Measurements from ENCODE around the gene DISP2. TPM values are rescaled to one million over a fixed set of nuclear protein-coding genes. Genes with fewer than 3 reads are reported as not detected.

The DISP2 gene
- total RNA-seq, 1 experiment from 2014 or later: not detected

Other genes starting within 250 kb of the DISP2 start
- gene BMF, start 249.3 kb upstream of the DISP2 start, total RNA-seq (2014; rRNA removed; shearing (Covaris generic); ENCODE audit: low replicate concordance): 0.23 and 1.8 TPM in 2 replicates
- 44.3 and 49.3 TPM in 2 replicates for gene BUB1B, start 197.2 kb upstream of the DISP2 start, total RNA-seq (2014; rRNA removed; shearing (Covaris generic); ENCODE audit: low replicate concordance)
- not detected in 2 replicates for gene PAK6, start 119.2 kb upstream of the DISP2 start, total RNA-seq (2014; rRNA removed; shearing (Covaris generic); ENCODE audit: low replicate concordance)
- gene ANKRD63, start 75.2 kb upstream of the DISP2 start, total RNA-seq (2014; rRNA removed; shearing (Covaris generic); ENCODE audit: low replicate concordance): not detected in 2 replicates
- gene PLCB2, start 50.3 kb upstream of the DISP2 start, total RNA-seq (2014; rRNA removed; shearing (Covaris generic); ENCODE audit: low replicate concordance): not detected in 2 replicates
- 2.6 and 4.6 TPM in 2 replicates for gene INAFM2, start 34.5 kb upstream of the DISP2 start, total RNA-seq (2014; rRNA removed; shearing (Covaris generic); ENCODE audit: low replicate concordance)
- gene CCDC9B, start 17.3 kb upstream of the DISP2 start, total RNA-seq (2014; rRNA removed; shearing (Covaris generic); ENCODE audit: low replicate concordance): 10.1 and 35.3 TPM in 2 replicates
- gene PHGR1, start 7.2 kb upstream of the DISP2 start, total RNA-seq (2014; rRNA removed; shearing (Covaris generic); ENCODE audit: low replicate concordance): not detected in 2 replicates
- 54.8 and 65.1 TPM in 2 replicates for gene KNSTRN, start 24.5 kb downstream of the DISP2 start, total RNA-seq (2014; rRNA removed; shearing (Covaris generic); ENCODE audit: low replicate concordance)
- gene IVD, start 47.6 kb downstream of the DISP2 start, total RNA-seq (2014; rRNA removed; shearing (Covaris generic); ENCODE audit: low replicate concordance): 50.4 and 79.9 TPM in 2 replicates
- 4.6 and 5.0 TPM in 2 replicates for gene BAHD1, start 82.7 kb downstream of the DISP2 start, total RNA-seq (2014; rRNA removed; shearing (Covaris generic); ENCODE audit: low replicate concordance)
- 17.3 and 20.0 TPM in 2 replicates for gene CHST14, start 112.8 kb downstream of the DISP2 start, total RNA-seq (2014; rRNA removed; shearing (Covaris generic); ENCODE audit: low replicate concordance)
- 31.4 and 33.7 TPM in 2 replicates for gene CCDC32, start 206.8 kb downstream of the DISP2 start, total RNA-seq (2014; rRNA removed; shearing (Covaris generic); ENCODE audit: low replicate concordance)
- gene RPUSD2, start 211.1 kb downstream of the DISP2 start, total RNA-seq (2014; rRNA removed; shearing (Covaris generic); ENCODE audit: low replicate concordance): 16.1 and 20.3 TPM in 2 replicates
- 9.9 and 19.8 TPM in 2 replicates for gene KNL1, start 236.0 kb downstream of the DISP2 start, total RNA-seq (2014; rRNA removed; shearing (Covaris generic); ENCODE audit: low replicate concordance)

Data from Caki2 (cell line).